Ascending aorta (tissue), 2 donors: ENCODE data around the gene RCSD1. TPM values are rescaled to one million over a fixed set of nuclear protein-coding genes. Genes with fewer than 3 reads are reported as not detected.
A peak's percentile ranks its signal among the peaks of the same experiment; 100 is the strongest.

Experiments
- DNase-seq, 2 donors: peaks; one replicate each; pipeline ENCODE4 v3.0.0-alpha.2; 2019; ENCODE audit warnings: low spot score in 2 of 2
- H3K27ac ChIP-seq, 2 donors: fragments of 200-600 bp; sonication (generic); one replicate each; pipeline ENCODE4 v1.5.1; 2016 to 2017; ENCODE audit warnings: mild to moderate bottlenecking in 1 of 2
- H3K27me3 ChIP-seq: fragments of 200-600 bp; sonication (generic); one replicate; pipeline ENCODE4 v1.5.1; 2017
- H3K36me3 ChIP-seq, 2 donors: fragments of 200-600 bp; sonication (generic); one replicate each; pipeline ENCODE4 v1.5.1; 2016
- H3K4me1 ChIP-seq, 2 donors: fragments of 200-600 bp; sonication (generic); one replicate each; pipeline ENCODE4 v1.5.1; 2016 to 2017; ENCODE audit warnings: mild to moderate bottlenecking in 1 of 2
- H3K4me3 ChIP-seq, 2 donors: fragments of 200-600 bp; sonication (generic); one replicate each; pipeline ENCODE4 v1.5.1; 2016 to 2017; ENCODE audit warnings: mild to moderate bottlenecking in 1 of 2
- H3K9me3 ChIP-seq, 2 donors: fragments of 200-600 bp; sonication (generic); one replicate each; pipeline ENCODE4 v1.5.1; 2016
- intact Hi-C: fragments of 100-400 bp; cut with DNase I; formaldehyde crosslinking; loops from one replicate; pipeline ENCODE4 v1.15.1; 2023
- total RNA-seq: library from RNA; depleted of rRNA; stranded (reverse); fragments of >200 nt; gene quantifications from one replicate; pipeline ENCODE4 v1.1.0, GENCODE V29; 2016
- TF ChIP-seq, protein P1 (sequence below), 3 experiments: fragments of 200-600 bp in 2 of 3; fragments of 450-650 bp in 1 of 3; sonication (generic) in 2 of 3; IDR thresholded peaks; one replicate each; pipeline ENCODE4 v1.5.1; 2016 to 2019; ENCODE audit warnings: antibody characterized with exemption in 3 of 3, mild to moderate bottlenecking in 1 of 3, moderate library complexity in 1 of 3

RCSD1 gene, protein sequence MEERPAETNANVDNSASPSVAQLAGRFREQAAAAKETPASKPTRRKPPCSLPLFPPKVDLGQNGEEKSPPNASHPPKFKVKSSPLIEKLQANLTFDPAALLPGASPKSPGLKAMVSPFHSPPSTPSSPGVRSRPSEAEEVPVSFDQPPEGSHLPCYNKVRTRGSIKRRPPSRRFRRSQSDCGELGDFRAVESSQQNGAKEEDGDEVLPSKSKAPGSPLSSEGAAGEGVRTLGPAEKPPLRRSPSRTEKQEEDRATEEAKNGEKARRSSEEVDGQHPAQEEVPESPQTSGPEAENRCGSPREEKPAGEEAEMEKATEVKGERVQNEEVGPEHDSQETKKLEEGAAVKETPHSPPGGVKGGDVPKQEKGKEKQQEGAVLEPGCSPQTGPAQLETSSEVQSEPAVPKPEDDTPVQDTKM
- 36.8 TPM for total RNA-seq

DNA sequence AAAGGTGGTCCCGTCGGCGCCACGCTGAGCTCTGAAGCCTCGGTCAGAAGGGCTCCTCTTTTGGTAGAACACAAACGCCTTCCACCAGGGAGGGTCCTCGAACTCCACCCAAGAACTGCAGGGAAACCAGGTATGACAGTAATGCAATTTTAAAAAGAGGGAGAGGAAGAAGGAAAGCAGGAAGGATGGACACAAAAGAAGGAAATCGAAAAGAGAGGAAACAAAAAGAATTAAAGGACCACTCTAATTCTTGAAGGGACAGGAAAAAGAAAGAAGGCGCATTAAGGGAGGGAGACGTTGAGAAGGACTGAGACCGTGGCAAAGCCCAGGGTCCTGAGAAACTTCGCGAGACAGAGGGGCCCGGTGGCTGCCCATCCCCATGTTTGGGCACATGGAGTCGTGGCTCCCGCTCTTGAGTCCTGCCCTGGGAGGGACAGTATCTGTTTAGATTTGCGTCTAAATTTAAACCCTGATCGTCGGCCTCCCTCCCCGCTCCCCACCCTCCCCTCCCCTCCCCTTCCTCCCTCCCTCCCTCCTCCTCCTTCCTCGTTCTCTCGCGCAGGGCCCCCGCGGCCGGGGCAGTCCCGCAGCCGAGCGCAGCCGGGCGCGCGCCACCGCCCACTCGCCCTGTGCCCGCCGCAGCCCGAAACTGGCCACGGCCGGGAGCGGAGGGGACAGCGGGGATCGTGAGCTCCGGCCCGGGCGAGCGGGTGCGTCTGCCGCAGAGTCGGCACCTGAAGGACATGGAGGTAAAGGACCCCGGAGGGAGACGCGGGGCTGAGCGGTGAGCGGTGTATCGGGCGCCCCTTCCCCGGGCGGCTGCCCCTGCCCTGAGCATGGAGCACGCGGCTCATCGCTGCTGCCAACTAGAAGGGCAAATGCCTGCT, at the start of gene RCSD1:
RCSD1 (plus strand) TSS at position 552 of the 887 bp plus-strand sequence; CDS start at position 744, 192 bp downstream.
- H3K9me3 ChIP-seq, result no peaks in the 10 kb centered on the region
- intact Hi-C loops, result no loop called here
- DNase-seq, result no peak

DNA sequence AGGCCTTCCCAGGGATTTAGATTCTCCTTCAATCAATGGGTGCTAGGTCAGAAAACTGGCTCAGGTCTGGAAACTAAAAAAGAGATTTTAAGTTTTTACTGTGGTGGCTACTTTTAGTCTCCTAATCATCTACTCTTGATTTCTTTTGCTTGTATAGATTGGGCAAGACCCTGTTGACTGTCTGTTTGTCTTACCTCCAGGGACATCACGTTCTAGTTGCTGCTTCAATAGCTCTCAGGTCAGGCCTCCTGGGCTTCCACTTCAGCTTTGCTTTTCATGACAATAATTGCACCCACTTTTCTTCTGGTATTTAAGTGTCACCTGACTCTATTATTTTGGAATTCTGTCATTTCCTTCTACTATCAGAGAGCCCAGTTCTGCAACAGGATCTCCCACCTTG, 48.0 kb upstream of the RCSD1 start:
- no peak for DNase-seq
- H3K9me3 ChIP-seq, result no peaks in the 10 kb centered on the region
- H3K4me3 ChIP-seq, result no peak overlapping the region
- intact Hi-C loops, result no loop called here
- H3K27me3 ChIP-seq, result no peaks in the 10 kb centered on the region
- no peak overlapping the region for H3K27ac ChIP-seq
- TF ChIP-seq, protein P1, sequence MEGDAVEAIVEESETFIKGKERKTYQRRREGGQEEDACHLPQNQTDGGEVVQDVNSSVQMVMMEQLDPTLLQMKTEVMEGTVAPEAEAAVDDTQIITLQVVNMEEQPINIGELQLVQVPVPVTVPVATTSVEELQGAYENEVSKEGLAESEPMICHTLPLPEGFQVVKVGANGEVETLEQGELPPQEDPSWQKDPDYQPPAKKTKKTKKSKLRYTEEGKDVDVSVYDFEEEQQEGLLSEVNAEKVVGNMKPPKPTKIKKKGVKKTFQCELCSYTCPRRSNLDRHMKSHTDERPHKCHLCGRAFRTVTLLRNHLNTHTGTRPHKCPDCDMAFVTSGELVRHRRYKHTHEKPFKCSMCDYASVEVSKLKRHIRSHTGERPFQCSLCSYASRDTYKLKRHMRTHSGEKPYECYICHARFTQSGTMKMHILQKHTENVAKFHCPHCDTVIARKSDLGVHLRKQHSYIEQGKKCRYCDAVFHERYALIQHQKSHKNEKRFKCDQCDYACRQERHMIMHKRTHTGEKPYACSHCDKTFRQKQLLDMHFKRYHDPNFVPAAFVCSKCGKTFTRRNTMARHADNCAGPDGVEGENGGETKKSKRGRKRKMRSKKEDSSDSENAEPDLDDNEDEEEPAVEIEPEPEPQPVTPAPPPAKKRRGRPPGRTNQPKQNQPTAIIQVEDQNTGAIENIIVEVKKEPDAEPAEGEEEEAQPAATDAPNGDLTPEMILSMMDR (IDR thresholded peaks at IDR 0.05), result no peak
- H3K4me1 ChIP-seq, result no peaks in the 10 kb centered on the region
- H3K36me3 ChIP-seq, result no peaks in the 10 kb centered on the region

More for the DNA sequence above, at the start of gene RCSD1:
- H3K4me3 ChIP-seq, result peak within 1 kb of the TSS; percentile 82 to 89
- H3K27me3 ChIP-seq, result no peaks in the 10 kb centered on the region
- TF ChIP-seq, protein P1 (IDR thresholded peaks at IDR 0.05), result no peak
- peaks cover 0 to 3% of the 10 kb centered on the region in 2 donors for H3K4me1 ChIP-seq
- H3K27ac ChIP-seq, result peak within 1 kb of the TSS; percentile 63 to 79
- no peaks in the 10 kb centered on the region for H3K36me3 ChIP-seq

DNA sequence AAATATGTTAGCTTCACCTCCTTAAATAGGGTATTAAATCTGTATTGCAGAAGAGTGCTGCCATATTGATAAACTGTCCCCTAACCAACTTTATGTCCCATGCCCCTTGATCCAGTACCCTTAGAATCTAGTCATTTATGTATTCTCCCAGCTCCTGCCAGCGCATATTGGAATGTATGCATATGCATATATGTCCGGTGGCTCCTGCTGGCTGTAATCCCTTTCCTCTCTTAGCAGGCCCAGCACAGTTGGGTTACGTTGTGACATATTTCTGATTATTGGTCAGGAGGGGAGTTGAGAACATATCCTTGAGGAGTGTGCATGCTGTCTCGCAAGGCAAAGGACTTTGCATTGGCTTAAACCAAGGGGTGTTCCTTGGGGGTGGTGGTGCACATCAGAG, 47.3 kb upstream of the RCSD1 start:
- Histone ChIP-seq H3K9me3 (no peaks in the 10 kb centered on the region), H3K27me3 (no peaks in the 10 kb centered on the region), H3K36me3 (no peaks in the 10 kb centered on the region), H3K27ac (no peak overlapping the region), H3K4me3 (no peak overlapping the region), H3K4me1 (no peaks in the 10 kb centered on the region)
- no peak for DNase-seq
- TF ChIP-seq, protein P1 (IDR thresholded peaks at IDR 0.05), result no peak
- intact Hi-C loops, result no loop called here

DNA sequence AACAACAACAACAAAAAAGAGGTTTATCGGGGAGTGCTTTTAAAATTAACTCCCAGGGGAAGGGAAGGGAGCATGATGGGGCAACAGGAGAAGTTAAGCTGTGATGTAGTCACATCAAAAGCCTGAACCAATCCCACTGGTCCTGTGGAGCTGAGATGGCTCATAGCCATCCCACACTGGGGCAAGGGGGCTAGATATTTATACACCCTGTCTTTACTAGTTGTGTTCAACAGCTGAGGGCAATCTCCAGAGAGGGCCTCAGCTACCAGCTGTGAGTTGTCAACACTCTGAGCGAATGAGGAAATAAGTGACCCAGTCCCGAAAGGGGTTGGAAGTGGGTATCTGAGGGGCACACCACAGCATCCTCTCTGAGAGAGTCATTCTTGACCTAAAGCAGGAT, 45.5 kb upstream of the RCSD1 start:
- Histone ChIP-seq H3K27ac (no peak overlapping the region), H3K4me3 (no peak overlapping the region), H3K9me3 (no peaks in the 10 kb centered on the region), H3K36me3 (no peaks in the 10 kb centered on the region), H3K4me1 (no peaks in the 10 kb centered on the region), H3K27me3 (no peaks in the 10 kb centered on the region)
- DNase-seq, result no peak
- TF ChIP-seq, protein P1 (IDR thresholded peaks at IDR 0.05), result no peak
- intact Hi-C loops, result no loop called here

DNA sequence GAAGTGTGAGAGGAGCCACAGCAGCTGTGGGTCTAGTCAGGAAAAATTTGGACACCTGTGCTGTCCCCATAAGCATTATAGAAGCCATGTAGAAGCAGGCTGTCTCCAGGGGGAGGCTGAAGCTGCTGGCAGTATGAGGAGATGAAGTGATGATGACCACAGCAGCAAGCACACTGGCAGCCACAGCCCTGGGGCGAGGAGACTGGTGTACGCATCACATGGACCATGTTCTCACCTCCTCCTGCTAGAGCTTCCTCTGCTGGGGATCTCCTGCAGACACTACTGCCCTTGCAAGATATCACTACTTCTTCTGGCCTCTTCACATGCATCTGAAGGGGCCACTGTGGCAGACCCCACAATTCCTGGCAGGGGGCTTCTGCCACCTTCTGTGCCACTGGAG, 42.7 kb upstream of the RCSD1 start:
- intact Hi-C loops, result no loop called here
- Histone ChIP-seq H3K27ac (no peak overlapping the region), H3K27me3 (no peaks in the 10 kb centered on the region), H3K36me3 (no peaks in the 10 kb centered on the region), H3K9me3 (no peaks in the 10 kb centered on the region), H3K4me3 (no peak overlapping the region), H3K4me1 (no peaks in the 10 kb centered on the region)
- TF ChIP-seq, protein P1 (IDR thresholded peaks at IDR 0.05), result no peak
- no peak for DNase-seq
